Calu3 (cell line): ENCODE measurements around the gene NLRC3. TPM values are rescaled to one million over a fixed set of nuclear protein-coding genes. Genes with fewer than 3 reads are reported as not detected.

Experiments used
- BruUV-seq: library from RNA; stranded (reverse); fragments of 400-500 nt; replicated peaks from 2 replicates; lab custom pipeline; 2021; lab: Mats Ljungman, UMichigan
- CTCF ChIA-PET: fragments of 300-600 bp; sonication (Branson Sonifier 250); formaldehyde crosslinking; loops from one replicate; lab custom pipeline; 2022; ENCODE audit warnings: antibody characterized with exemption; lab: Charles Lee
- DNase-seq: peaks from one replicate; pipeline ENCODE4 v3.0.0; 2022
- H3K27ac Mint-ChIP-seq: one replicate; pipeline ENCODE4 v1.8.0; 2022; ENCODE audit warnings: mixed read lengths; ENCODE audit not compliant: unreplicated experiment
- H3K27me3 Mint-ChIP-seq: one replicate; pipeline ENCODE4 v1.8.0; 2022; ENCODE audit warnings: mixed read lengths; ENCODE audit not compliant: unreplicated experiment
- H3K36me3 Mint-ChIP-seq: one replicate; pipeline ENCODE4 v1.8.0; 2022; ENCODE audit warnings: mild to moderate bottlenecking, moderate library complexity, mixed read lengths; ENCODE audit not compliant: insufficient read depth, unreplicated experiment
- H3K4me1 Mint-ChIP-seq: one replicate; pipeline ENCODE4 v1.8.0; 2022; ENCODE audit warnings: mild to moderate bottlenecking, low read depth, mixed read lengths; ENCODE audit not compliant: unreplicated experiment
- H3K4me3 Mint-ChIP-seq: one replicate; pipeline ENCODE4 v1.8.0; 2022; ENCODE audit warnings: mild to moderate bottlenecking, low read depth, moderate library complexity, mixed read lengths; ENCODE audit not compliant: unreplicated experiment
- H3K9me3 Mint-ChIP-seq: one replicate; pipeline ENCODE4 v1.8.0; 2022; ENCODE audit warnings: low read depth, mixed read lengths; ENCODE audit not compliant: unreplicated experiment
- CTCF ChIP-seq: fragments of 200-600 bp; IDR thresholded peaks from one replicate; pipeline ENCODE4 v1.8.0; 2022; ENCODE audit warnings: antibody characterized with exemption; ENCODE audit not compliant: unreplicated experiment
- intact Hi-C: fragments of 100-400 bp; cut with micrococcal nuclease; formaldehyde crosslinking; loops from one replicate; pipeline ENCODE4 v1.10.0; 2022; ENCODE audit not compliant: unreplicated experiment
- total RNA-seq: library from RNA; stranded (reverse); gene quantifications from 2 replicates; pipeline ENCODE4 v1.2.3, GENCODE V29; 2022

The NLRC3 gene
- total RNA-seq, 1 experiment from 2014 or later: 0.42 TPM

GRCh38 chr16:3496386-3496785 lies 80.8 kb downstream of the NLRC3 start:
- no peak for DNase-seq

GRCh38 chr16:3495176-3495575 lies 82.0 kb downstream of the NLRC3 start, which contains the start of gene C16orf90:
Gene C16orf90 (minus strand): TSS chr16:3495489. CDS start chr16:3495421, 68 bp downstream.
- H3K27ac Mint-ChIP-seq: no peak within 1 kb of the TSS
- H3K36me3 Mint-ChIP-seq: peaks cover 6% of the 10 kb centered on the region
- no peaks in the 10 kb centered on the region for H3K27me3 Mint-ChIP-seq
- no peaks in the 10 kb centered on the region for H3K4me1 Mint-ChIP-seq
- H3K4me3 Mint-ChIP-seq: no peak within 1 kb of the TSS
- TF ChIP-seq CTCF: no peak
- DNase-seq: no peak
- no TSS peak for BruUV-seq
- intact Hi-C loops: no loop called here
- CTCF ChIA-PET: no interaction called here
- no peaks in the 10 kb centered on the region for H3K9me3 Mint-ChIP-seq

More at GRCh38 chr16:3496386-3496785, 80.8 kb downstream of the NLRC3 start:
- CTCF ChIA-PET: no interaction called here
- no peak for TF ChIP-seq CTCF
- Mint-ChIP-seq H3K27me3 (no peaks in the 10 kb centered on the region), H3K36me3 (peaks cover 16% of the 10 kb centered on the region), H3K4me3 (no peak overlapping the region), H3K27ac (no peak overlapping the region), H3K4me1 (peaks cover 4% of the 10 kb centered on the region), H3K9me3 (no peaks in the 10 kb centered on the region)
- no TSS peak for BruUV-seq
- intact Hi-C loops: no loop called here

- DNase-seq: no peak
- Mint-ChIP-seq H3K27me3 (no peaks in the 10 kb centered on the region), H3K36me3 (peaks cover 6% of the 10 kb centered on the region), H3K27ac (no peak overlapping the region), H3K9me3 (no peaks in the 10 kb centered on the region), H3K4me3 (no peak overlapping the region), H3K4me1 (no peaks in the 10 kb centered on the region)
- CTCF ChIA-PET: interaction anchor here (0.6 to 0.7 kb wide), 2 partner anchors 230 to 299 kb away, joined by 3 read pairs; no protein-coding TSS in a partner anchor
- TF ChIP-seq CTCF: no peak
- no TSS peak for BruUV-seq
- intact Hi-C loops: no loop called here
These were observed 82.7 kb downstream of the NLRC3 start for GRCh38 chr16:3494386-3494973.

GRCh38 chr16:3492356-3492755 lies 84.8 kb downstream of the NLRC3 start:
- H3K27me3 Mint-ChIP-seq: no peaks in the 10 kb centered on the region
- no peak for DNase-seq
- H3K4me3 Mint-ChIP-seq: no peak overlapping the region
- peaks cover 21% of the 10 kb centered on the region for H3K36me3 Mint-ChIP-seq
- CTCF ChIA-PET: interaction anchor here (0.7 kb wide), 1 partner anchor 305 kb away, joined by 3 read pairs; no protein-coding TSS in a partner anchor
- H3K9me3 Mint-ChIP-seq: no peaks in the 10 kb centered on the region
- no peak for TF ChIP-seq CTCF
- H3K27ac Mint-ChIP-seq: no peak overlapping the region
- intact Hi-C loops: no loop called here
- H3K4me1 Mint-ChIP-seq: no peaks in the 10 kb centered on the region
- BruUV-seq: no TSS peak
